Transverse colon (tissue), 4 donors: ENCODE results near the gene MRGPRD.

Experiments used
- CTCF ChIP-seq, 5 experiments: fragments of 200-600 bp in 3 of 5; fragments of 450-650 bp in 2 of 5; sonication (generic) in 3 of 5; IDR thresholded peaks; 1 replicate in 2 of 5; 2 replicates in 3 of 5; pipeline ENCODE4 v1.5.1; 2016 to 2017; ENCODE audit warnings: antibody characterized with exemption in 5 of 5, inconsistent platforms in 3 of 5, mild to moderate bottlenecking in 2 of 5, moderate library complexity in 1 of 5
- EP300 ChIP-seq: sonication (generic); formaldehyde crosslinking; IDR thresholded peaks from one replicate; pipeline ENCODE4 v1.6.1; 2017; ENCODE audit warnings: antibody characterized with exemption, low read depth
- POLR2AphosphoS5 ChIP-seq, 3 donors: sonication (generic); formaldehyde crosslinking; IDR thresholded peaks; one replicate each; pipeline ENCODE4 v1.6.1; 2016; ENCODE audit warnings: antibody characterized with exemption in 3 of 3

- TF ChIP-seq CTCF (IDR thresholded peaks at IDR 0.05) (no peak), EP300 (no peak), POLR2AphosphoS5 (IDR thresholded peaks at IDR 0.05) (no peak)
Observed at GRCh38 chr11:68931911-68932310, 48.9 kb downstream of the MRGPRD start.
